Left lung (tissue), 10 donors: ENCODE results near the gene TMEM170A. TPM values are rescaled to one million over a fixed set of nuclear protein-coding genes. Genes with fewer than 3 reads are reported as not detected.

ENCODE experiments used
- ATAC-seq: fragments of 200-7000 bp; cut with Tn5 transposase; one replicate; pipeline ENCODE4 v1.9.1; 2020; ENCODE audit warnings: moderate library complexity
- DNase-seq, 4 donors: peaks; one replicate each; pipeline ENCODE4 v3.0.0-alpha.2; 2013 to 2020
- H3K27ac ChIP-seq, 2 donors: fragments of 200-600 bp; sonication (generic) in 1 of 2; one replicate each; pipeline versions ENCODE4 v1.5.0 to v1.8.0; 2020 to 2021
- H3K27me3 ChIP-seq, 2 donors: fragments of 200-600 bp; sonication (generic) in 1 of 2; one replicate each; pipeline versions ENCODE4 v1.5.0 to v1.8.0; 2020 to 2021
- H3K36me3 ChIP-seq, 2 donors: fragments of 200-600 bp; sonication (generic) in 1 of 2; one replicate each; pipeline versions ENCODE4 v1.5.0 to v1.8.0; 2020 to 2021
- H3K4me1 ChIP-seq, 2 donors: fragments of 200-600 bp; one replicate each; pipeline ENCODE4 v1.8.0; 2021
- H3K4me3 ChIP-seq, 2 donors: fragments of 200-600 bp; sonication (generic) in 1 of 2; one replicate each; pipeline versions ENCODE4 v1.5.0 to v1.8.0; 2020 to 2021; ENCODE audit warnings: mild to moderate bottlenecking in 1 of 2
- H3K9me3 ChIP-seq, 2 donors: fragments of 200-600 bp; sonication (generic) in 1 of 2; one replicate each; pipeline versions ENCODE4 v1.5.0 to v1.8.0; 2020 to 2021
- intact Hi-C, 2 donors: fragments of 100-400 bp; cut with DNase I; formaldehyde crosslinking; loops; one replicate each; pipeline versions ENCODE4 v1.11.2 to v1.14.2; 2022
- polyA plus RNA-seq, 6 donors: library from polyadenylated mRNA; unstranded; fragments of 120-200 nt; gene quantifications; one replicate each; pipeline ENCODE4 v1.2.1, GENCODE V29; 2013; ENCODE audit not compliant: insufficient read length in 6 of 6
- total RNA-seq, 2 donors: library from RNA; stranded (reverse); fragmentation: NEBNext Ultra II Directional; extraction: Animal tissue kit (Norgen Biotek cat#: 25700); gene quantifications; one replicate each; pipeline ENCODE4 v1.2.1, GENCODE V29; 2021
- TF ChIP-seq, protein P1 (sequence below), 2 donors: fragments of 200-600 bp; sonication (generic) in 1 of 2; IDR thresholded peaks; one replicate each; pipeline versions ENCODE4 v1.5.0 to v1.8.0; 2021; ENCODE audit warnings: antibody characterized with exemption in 2 of 2
- donor health status: DM: no; HTN: yes; CAD: no.
- donor health status: DM: no; HTN: no; CAD: no.

The TMEM170A gene
- total and polyA plus RNA-seq, 8 donors = 20.2 to 40.1 (median 34.8) TPM

- peaks cover 2 to 11% of the 10 kb centered on the region in 2 donors for H3K4me1 ChIP-seq
- H3K4me3 ChIP-seq = peak within 1 kb of the TSS; percentile 24 to 27
- TF ChIP-seq, protein P1, sequence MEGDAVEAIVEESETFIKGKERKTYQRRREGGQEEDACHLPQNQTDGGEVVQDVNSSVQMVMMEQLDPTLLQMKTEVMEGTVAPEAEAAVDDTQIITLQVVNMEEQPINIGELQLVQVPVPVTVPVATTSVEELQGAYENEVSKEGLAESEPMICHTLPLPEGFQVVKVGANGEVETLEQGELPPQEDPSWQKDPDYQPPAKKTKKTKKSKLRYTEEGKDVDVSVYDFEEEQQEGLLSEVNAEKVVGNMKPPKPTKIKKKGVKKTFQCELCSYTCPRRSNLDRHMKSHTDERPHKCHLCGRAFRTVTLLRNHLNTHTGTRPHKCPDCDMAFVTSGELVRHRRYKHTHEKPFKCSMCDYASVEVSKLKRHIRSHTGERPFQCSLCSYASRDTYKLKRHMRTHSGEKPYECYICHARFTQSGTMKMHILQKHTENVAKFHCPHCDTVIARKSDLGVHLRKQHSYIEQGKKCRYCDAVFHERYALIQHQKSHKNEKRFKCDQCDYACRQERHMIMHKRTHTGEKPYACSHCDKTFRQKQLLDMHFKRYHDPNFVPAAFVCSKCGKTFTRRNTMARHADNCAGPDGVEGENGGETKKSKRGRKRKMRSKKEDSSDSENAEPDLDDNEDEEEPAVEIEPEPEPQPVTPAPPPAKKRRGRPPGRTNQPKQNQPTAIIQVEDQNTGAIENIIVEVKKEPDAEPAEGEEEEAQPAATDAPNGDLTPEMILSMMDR (IDR thresholded peaks at IDR 0.05) = no peak
- ATAC-seq (peak; percentile 76), DNase-seq (peak in 1 of 4 donors; percentile 79)
- no peak within 1 kb of the TSS for H3K27ac ChIP-seq
- intact Hi-C loops = no loop called here
- peaks cover 0 to 48% of the 10 kb centered on the region in 2 donors for H3K27me3 ChIP-seq
- H3K9me3 ChIP-seq = no peaks in the 10 kb centered on the region
- H3K36me3 ChIP-seq = no peaks in the 10 kb centered on the region
Observed at GRCh38 chr16:75495076-75495674, 30.7 kb upstream of the TMEM170A start, which contains the start of gene CHST6. TSS of gene CHST6 (minus strand) at chr16:75495441. CDS start at chr16:75479828, 15,613 bp downstream.

DNA sequence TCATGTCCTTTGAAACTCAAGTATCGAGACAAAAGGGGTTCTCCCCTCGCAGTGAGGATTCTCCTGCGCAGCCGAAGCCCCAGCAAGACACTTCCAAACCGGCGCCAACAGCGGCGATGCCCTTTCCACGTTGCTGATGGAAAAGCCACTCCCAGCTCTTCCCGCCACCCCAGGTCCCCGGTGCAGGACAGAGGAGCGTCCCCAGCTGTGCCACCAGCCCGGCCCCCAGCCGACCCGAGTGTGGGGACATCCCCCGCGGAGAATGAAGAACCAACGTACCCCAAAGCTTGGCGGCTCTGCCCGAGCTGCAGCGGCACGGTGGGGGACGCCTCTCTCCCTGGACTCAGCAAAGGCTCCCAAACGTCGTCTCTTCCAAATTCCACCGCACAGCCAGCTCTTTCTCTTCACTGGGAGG is 30.2 kb upstream of the TMEM170A start:
- Histone ChIP-seq H3K9me3 (no peaks in the 10 kb centered on the region), H3K27me3 (peaks cover 0 to 48% of the 10 kb centered on the region in 2 donors), H3K36me3 (no peaks in the 10 kb centered on the region), H3K27ac (no peak overlapping the region), H3K4me1 (peaks cover 2 to 11% of the 10 kb centered on the region in 2 donors), H3K4me3 (peak overlapping the region; percentile 24 to 27)
- TF ChIP-seq, protein P1 (IDR thresholded peaks at IDR 0.05) = no peak
- ATAC-seq (peak; percentile 12), DNase-seq (peak in 1 of 4 donors; percentile 81)
- intact Hi-C loops = no loop called here

DNA sequence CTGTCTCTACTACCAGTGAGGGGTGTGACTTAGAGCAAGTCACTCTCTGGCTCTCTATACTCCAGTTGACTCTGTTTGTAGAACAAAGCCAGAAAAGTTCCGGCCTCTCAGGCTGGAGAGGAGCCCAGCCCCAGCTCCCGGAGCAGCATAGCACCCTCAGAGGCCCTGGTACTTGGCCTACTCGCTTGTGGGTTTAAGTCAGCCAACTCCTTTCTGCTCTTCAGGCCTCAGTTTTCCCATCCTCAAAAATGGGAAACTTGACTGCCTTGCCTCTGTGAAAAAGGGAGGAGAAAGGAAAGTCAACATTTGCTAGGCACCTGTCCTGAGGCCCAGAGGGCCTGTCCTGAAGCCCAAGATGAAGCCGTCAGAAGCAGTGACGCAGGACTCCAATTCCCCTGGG is 29.7 kb upstream of the TMEM170A start:
- no peaks in the 10 kb centered on the region for H3K36me3 ChIP-seq
- H3K4me3 ChIP-seq = peak overlapping the region in 1 of 2 donors; percentile 27
- H3K27ac ChIP-seq = no peak overlapping the region
- TF ChIP-seq, protein P1 (IDR thresholded peaks at IDR 0.05) = no peak
- intact Hi-C loops = no loop called here
- peaks cover 0 to 48% of the 10 kb centered on the region in 2 donors for H3K27me3 ChIP-seq
- no peaks in the 10 kb centered on the region for H3K9me3 ChIP-seq
- peak; percentile 42 for ATAC-seq
- H3K4me1 ChIP-seq = peaks cover 2 to 11% of the 10 kb centered on the region in 2 donors
- peak in 1 of 4 donors; percentile 3 for DNase-seq

DNA sequence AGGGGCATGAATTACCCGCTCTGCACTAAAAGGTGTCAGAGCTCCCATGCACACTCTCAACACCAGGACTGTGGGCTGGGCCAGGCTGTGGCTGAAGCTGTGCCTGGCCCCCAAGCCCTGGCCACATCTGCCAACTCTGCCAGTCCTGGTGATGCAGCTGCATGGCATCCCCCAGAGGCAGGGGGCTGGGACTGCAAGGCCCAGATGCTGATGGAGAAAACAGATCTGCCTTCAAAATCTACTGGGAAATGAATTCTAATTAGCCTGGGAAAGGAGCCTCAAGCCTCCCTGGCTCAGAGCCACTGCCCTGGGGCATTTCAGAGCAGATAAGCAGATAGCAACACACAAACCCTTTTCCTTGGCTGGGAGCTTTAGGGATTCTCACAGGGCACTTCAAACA is 27.4 kb upstream of the TMEM170A start:
- ATAC-seq (no peak), DNase-seq (peak in 1 of 4 donors; percentile 33)
- H3K36me3 ChIP-seq = no peaks in the 10 kb centered on the region
- H3K4me1 ChIP-seq = peaks cover 2 to 11% of the 10 kb centered on the region in 2 donors
- TF ChIP-seq, protein P1 (IDR thresholded peaks at IDR 0.05) = no peak
- H3K27ac ChIP-seq = no peak overlapping the region
- intact Hi-C loops = no loop called here
- no peak overlapping the region for H3K4me3 ChIP-seq
- H3K9me3 ChIP-seq = no peaks in the 10 kb centered on the region
- peaks cover 0 to 48% of the 10 kb centered on the region in 2 donors for H3K27me3 ChIP-seq

- no peak for ATAC-seq
- intact Hi-C loops = no loop called here
- TF ChIP-seq, protein P1 (IDR thresholded peaks at IDR 0.05) = no peak
Observed at GRCh38 chr16:75488322-75488721, 23.8 kb upstream of the TMEM170A start.

More at GRCh38 chr16:75488322-75488721, 23.8 kb upstream of the TMEM170A start:
- Histone ChIP-seq H3K4me3 (no peak overlapping the region), H3K27me3 (peaks cover 0 to 19% of the 10 kb centered on the region in 2 donors), H3K4me1 (no peaks in the 10 kb centered on the region), H3K27ac (no peak overlapping the region), H3K36me3 (no peaks in the 10 kb centered on the region), H3K9me3 (no peaks in the 10 kb centered on the region)
- no peak for DNase-seq
